ENCODE measurements around the gene CACFD1. TPM values are rescaled to one million over a fixed set of nuclear protein-coding genes. Genes with fewer than 3 reads are reported as not detected.
"Not testable (repeated sequence)": the region's sequence is repeated elsewhere in the genome, so short reads cannot be mapped to it uniquely, and the experiment has no call there.

CACFD1 gene
- total and polyA plus RNA-seq, 9 donors: 11.1 to 21.5 (median 15.3) TPM

DNA sequence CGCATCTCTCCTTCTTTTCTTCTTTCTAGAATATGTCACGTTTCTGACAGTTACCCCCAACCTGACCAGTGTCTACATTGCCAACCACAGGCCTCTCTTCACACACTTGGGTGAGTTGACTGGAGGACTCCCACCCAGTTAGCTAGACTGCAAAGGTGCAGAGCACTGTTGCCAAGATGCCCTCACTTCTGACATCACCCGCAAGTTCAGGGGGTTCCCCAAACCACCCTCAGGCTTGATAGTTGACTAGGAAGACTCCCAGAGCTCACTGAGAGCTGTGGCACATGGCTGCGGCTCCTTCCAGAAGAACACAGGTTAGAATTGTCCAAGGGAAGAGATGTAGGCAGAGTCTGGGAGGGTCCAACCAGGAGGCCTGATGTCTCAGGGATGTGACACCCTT is 20.4 kb upstream of the CACFD1 start:
- Histone ChIP-seq H3K36me3 (ENCODE audit: control insufficient read depth, insufficient read depth, low read length) (no peaks in the 10 kb centered on the region), H3K4me3 (ENCODE audit: low read length) (no peak overlapping the region), H3K27me3 (ENCODE audit: control insufficient read depth, insufficient read depth, low read length) (no peaks in the 10 kb centered on the region), H3K27ac (ENCODE audit: low read length) (no peak overlapping the region), H3K9me3 (replicated peaks; ENCODE audit: control insufficient read depth, low read depth, low read length) (no peaks in the 10 kb centered on the region), H3K4me1 (ENCODE audit: control insufficient read depth, insufficient read depth, low read length) (no peaks in the 10 kb centered on the region)
- WGBS (ENCODE audit: insufficient coverage): 50% methylated on average over 2 of the region's 4 CpGs
- DNase-seq: no peak

DNA sequence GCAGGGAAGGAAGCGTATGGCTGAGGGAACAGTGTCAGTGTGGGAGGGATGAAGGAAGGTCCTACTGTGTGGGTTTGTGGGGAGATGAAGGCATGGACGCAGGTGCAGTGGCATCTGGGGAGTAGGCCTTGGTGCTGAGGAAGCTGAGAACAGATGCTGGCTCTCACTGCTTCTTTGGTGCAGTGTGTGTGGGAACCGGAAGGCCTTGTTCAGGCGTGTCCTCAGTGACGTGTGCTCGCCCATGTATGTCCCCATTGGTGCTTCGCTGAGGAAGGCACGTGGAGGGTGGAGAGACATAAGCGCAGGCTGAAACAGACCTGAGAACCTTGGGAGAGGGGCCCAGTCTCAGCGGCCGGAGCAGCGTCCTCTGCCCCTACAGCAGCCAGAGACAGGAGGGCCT is 18.9 kb upstream of the CACFD1 start:
- no peak overlapping the region for H3K27ac ChIP-seq (ENCODE audit: low read length)
- 80% methylated on average over 12 of the region's 12 CpGs for WGBS (ENCODE audit: insufficient coverage)
- no peak for DNase-seq
- no peaks in the 10 kb centered on the region for H3K4me1 ChIP-seq (ENCODE audit: control insufficient read depth, insufficient read depth, low read length)
- no peaks in the 10 kb centered on the region for H3K27me3 ChIP-seq (ENCODE audit: control insufficient read depth, insufficient read depth, low read length)
- H3K36me3 ChIP-seq (ENCODE audit: control insufficient read depth, insufficient read depth, low read length): no peaks in the 10 kb centered on the region
- H3K4me3 ChIP-seq (ENCODE audit: low read length): no peak overlapping the region
- H3K9me3 ChIP-seq (replicated peaks; ENCODE audit: control insufficient read depth, low read depth, low read length): no peaks in the 10 kb centered on the region

DNA sequence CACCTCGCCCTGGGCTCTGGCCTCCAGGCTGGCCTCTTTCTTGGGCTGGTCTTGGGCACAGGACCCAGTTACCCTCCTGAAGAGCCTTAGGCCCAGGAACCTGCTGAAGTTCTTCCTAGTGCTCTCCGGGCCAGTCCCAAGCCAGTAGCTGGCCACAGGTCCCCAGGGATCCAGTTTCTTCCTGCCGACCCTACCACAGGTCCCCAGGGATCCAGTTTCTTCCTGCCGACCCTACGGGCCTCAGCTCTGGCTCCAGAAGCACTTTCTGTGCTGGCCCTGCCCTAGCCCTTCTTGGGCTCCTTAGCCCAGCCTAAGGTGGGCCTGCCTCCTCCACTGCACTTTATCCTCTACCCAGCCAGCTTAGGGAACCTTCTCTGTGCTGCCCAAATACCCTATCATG is 18.2 kb upstream of the CACFD1 start:
- Histone ChIP-seq H3K27me3 (ENCODE audit: control insufficient read depth, insufficient read depth, low read length) (no peaks in the 10 kb centered on the region), H3K27ac (ENCODE audit: low read length) (no peak overlapping the region), H3K9me3 (replicated peaks; ENCODE audit: control insufficient read depth, low read depth, low read length) (no peaks in the 10 kb centered on the region), H3K4me3 (ENCODE audit: low read length) (no peak overlapping the region), H3K4me1 (ENCODE audit: control insufficient read depth, insufficient read depth, low read length) (no peaks in the 10 kb centered on the region), H3K36me3 (ENCODE audit: control insufficient read depth, insufficient read depth, low read length) (no peaks in the 10 kb centered on the region)
- WGBS (ENCODE audit: insufficient coverage): 39% methylated on average over 5 of the region's 5 CpGs
- no peak for DNase-seq

DNA sequence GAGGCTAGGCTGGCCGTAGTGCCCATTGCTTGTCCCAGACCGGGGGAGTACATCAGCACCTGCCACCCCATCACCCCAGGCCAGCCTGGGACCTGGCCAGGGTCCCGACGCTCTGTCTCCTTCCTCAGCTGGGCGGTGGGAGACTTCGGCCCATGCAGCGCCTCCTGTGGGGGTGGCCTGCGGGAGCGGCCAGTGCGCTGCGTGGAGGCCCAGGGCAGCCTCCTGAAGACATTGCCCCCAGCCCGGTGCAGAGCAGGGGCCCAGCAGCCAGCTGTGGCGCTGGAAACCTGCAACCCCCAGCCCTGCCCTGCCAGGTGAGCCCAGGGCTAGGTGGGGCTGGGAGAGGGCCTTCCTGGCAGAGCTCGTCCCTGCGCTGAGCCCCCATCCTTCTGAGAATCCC is 16.5 kb upstream of the CACFD1 start:
- H3K27me3 ChIP-seq (ENCODE audit: control insufficient read depth, insufficient read depth, low read length): no peaks in the 10 kb centered on the region
- no peak overlapping the region for H3K4me3 ChIP-seq (ENCODE audit: low read length)
- WGBS (ENCODE audit: insufficient coverage): 89% methylated on average over 10 of the region's 15 CpGs
- no peak for DNase-seq
- H3K36me3 ChIP-seq (ENCODE audit: control insufficient read depth, insufficient read depth, low read length): no peaks in the 10 kb centered on the region
- H3K9me3 ChIP-seq (replicated peaks; ENCODE audit: control insufficient read depth, low read depth, low read length): no peaks in the 10 kb centered on the region
- H3K4me1 ChIP-seq (ENCODE audit: control insufficient read depth, insufficient read depth, low read length): no peaks in the 10 kb centered on the region
- H3K27ac ChIP-seq (ENCODE audit: low read length): no peak overlapping the region

DNA sequence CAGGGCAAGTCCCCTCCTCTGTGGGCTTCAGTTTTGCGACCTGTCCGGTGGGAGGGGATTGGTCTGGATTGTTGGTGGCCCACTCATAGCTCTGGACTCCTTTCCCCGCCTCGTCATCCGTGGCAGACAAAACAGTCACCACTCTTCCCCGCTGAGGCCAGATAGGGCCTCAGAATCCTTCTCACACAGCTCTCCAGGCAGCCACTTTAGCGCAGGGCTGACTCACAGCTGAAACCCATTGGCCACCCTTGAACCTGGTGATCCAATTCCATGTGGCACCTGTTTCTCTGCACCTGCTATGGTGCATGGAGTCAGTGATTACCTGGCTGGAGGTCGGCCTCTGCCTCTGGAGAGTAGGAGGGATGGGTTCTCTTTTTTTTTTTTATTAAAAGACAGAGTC is 15.8 kb upstream of the CACFD1 start:
- no peaks in the 10 kb centered on the region for H3K9me3 ChIP-seq (replicated peaks; ENCODE audit: control insufficient read depth, low read depth, low read length)

DNA sequence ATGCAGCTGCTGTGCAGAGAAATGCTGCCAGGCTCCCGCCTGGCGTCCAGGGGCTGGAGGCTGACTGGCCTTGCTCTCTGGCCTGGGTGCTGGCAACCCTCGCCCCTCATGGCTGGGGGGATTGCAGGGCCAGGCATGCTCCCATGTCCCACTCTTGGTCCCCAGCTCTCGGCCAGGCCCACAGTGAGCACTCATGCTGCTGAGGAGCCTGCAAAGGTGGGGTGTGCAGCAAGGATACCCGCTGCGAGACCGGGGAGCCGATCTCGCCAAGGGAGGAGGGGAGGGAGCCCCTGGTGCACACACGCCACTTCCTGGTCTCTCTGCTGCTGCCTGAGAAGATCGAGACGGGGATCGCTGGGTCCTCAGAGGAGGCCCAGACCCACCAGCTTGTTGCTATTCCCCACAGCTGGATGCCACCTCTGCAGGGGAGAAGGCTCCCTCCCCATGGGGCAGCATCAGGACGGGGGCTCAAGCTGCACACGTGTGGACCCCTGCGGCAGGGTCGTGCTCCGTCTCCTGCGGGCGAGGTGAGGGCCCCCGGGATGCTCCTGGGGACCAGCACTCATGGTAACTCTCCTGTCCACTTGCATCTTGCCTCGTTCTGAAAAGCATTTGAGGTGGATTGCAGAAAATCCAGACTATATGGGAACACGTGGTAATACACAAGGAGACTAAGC is 14.3 kb upstream of the CACFD1 start:
- H3K9me3 ChIP-seq (replicated peaks; ENCODE audit: control insufficient read depth, low read depth, low read length): no peaks in the 10 kb centered on the region
- H3K27me3 ChIP-seq (ENCODE audit: control insufficient read depth, insufficient read depth, low read length): no peaks in the 10 kb centered on the region
- H3K4me3 ChIP-seq (ENCODE audit: low read length): no peak overlapping the region
- no peak overlapping the region for H3K27ac ChIP-seq (ENCODE audit: low read length)
- no peaks in the 10 kb centered on the region for H3K36me3 ChIP-seq (ENCODE audit: control insufficient read depth, insufficient read depth, low read length)
- 74% methylated on average over 23 of the region's 23 CpGs for WGBS (ENCODE audit: insufficient coverage)
- no peak for DNase-seq
- H3K4me1 ChIP-seq (ENCODE audit: control insufficient read depth, insufficient read depth, low read length): no peaks in the 10 kb centered on the region

More for the DNA sequence above, 15.8 kb upstream of the CACFD1 start:
- no peaks in the 10 kb centered on the region for H3K27me3 ChIP-seq (ENCODE audit: control insufficient read depth, insufficient read depth, low read length)
- 73% methylated on average over 4 of the region's 8 CpGs for WGBS (ENCODE audit: insufficient coverage)
- DNase-seq: no peak
- no peak overlapping the region for H3K27ac ChIP-seq (ENCODE audit: low read length)
- no peaks in the 10 kb centered on the region for H3K4me1 ChIP-seq (ENCODE audit: control insufficient read depth, insufficient read depth, low read length)
- H3K4me3 ChIP-seq (ENCODE audit: low read length): no peak overlapping the region
- H3K36me3 ChIP-seq (ENCODE audit: control insufficient read depth, insufficient read depth, low read length): no peaks in the 10 kb centered on the region

DNA sequence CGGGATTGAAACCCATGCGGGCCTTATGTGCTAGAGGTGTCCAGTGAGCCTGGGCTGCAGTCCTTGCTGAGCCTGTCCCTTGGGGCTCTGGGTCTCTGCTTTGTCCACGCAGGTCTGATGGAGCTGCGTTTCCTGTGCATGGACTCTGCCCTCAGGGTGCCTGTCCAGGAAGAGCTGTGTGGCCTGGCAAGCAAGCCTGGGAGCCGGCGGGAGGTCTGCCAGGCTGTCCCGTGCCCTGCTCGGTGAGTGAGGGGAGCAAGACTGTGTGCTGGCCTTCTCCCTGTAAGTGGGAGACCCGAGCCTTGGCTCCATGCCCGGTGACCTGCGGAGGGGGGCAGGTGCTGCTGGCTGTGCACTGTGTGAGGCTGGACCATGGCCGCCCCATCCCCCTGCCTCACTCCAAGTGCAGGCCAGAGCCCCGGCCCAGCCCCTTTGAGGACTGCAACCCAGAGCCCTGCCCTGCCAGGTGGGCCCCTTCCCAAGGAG is 11.2 kb upstream of the CACFD1 start:
- H3K4me1 ChIP-seq (ENCODE audit: control insufficient read depth, insufficient read depth, low read length): no peaks in the 10 kb centered on the region
- no peak for DNase-seq
- H3K27me3 ChIP-seq (ENCODE audit: control insufficient read depth, insufficient read depth, low read length): no peaks in the 10 kb centered on the region
- no peaks in the 10 kb centered on the region for H3K9me3 ChIP-seq (replicated peaks; ENCODE audit: control insufficient read depth, low read depth, low read length)
- H3K4me3 ChIP-seq (ENCODE audit: low read length): no peak overlapping the region
- H3K27ac ChIP-seq (ENCODE audit: low read length): no peak overlapping the region
- 68% methylated on average over 8 of the region's 13 CpGs for WGBS (ENCODE audit: insufficient coverage)
- no peaks in the 10 kb centered on the region for H3K36me3 ChIP-seq (ENCODE audit: control insufficient read depth, insufficient read depth, low read length)

DNA sequence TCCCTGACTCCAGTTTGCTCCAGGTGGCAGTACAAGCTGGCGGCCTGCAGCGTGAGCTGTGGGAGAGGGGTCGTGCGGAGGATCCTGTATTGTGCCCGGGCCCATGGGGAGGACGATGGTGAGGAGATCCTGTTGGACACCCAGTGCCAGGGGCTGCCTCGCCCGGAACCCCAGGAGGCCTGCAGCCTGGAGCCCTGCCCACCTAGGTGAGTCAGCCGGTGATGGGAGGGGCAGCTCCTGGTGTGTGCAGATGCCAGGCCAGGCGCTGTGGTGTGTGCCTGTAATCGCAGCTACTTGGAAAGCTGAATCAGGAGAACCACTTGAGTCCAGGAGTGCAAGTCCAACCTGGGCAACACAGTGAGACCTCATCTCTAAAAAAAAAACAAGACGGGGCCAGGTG is 10.0 kb upstream of the CACFD1 start:
- H3K36me3 ChIP-seq (ENCODE audit: control insufficient read depth, insufficient read depth, low read length): no peaks in the 10 kb centered on the region
- H3K9me3 ChIP-seq (replicated peaks; ENCODE audit: control insufficient read depth, low read depth, low read length): no peaks in the 10 kb centered on the region
- WGBS (ENCODE audit: insufficient coverage): 91% methylated on average over 11 of the region's 12 CpGs
- H3K27ac ChIP-seq (ENCODE audit: low read length): no peak overlapping the region
- DNase-seq: no peak
- no peaks in the 10 kb centered on the region for H3K27me3 ChIP-seq (ENCODE audit: control insufficient read depth, insufficient read depth, low read length)
- H3K4me3 ChIP-seq (ENCODE audit: low read length): no peak overlapping the region
- H3K4me1 ChIP-seq (ENCODE audit: control insufficient read depth, insufficient read depth, low read length): no peaks in the 10 kb centered on the region

DNA sequence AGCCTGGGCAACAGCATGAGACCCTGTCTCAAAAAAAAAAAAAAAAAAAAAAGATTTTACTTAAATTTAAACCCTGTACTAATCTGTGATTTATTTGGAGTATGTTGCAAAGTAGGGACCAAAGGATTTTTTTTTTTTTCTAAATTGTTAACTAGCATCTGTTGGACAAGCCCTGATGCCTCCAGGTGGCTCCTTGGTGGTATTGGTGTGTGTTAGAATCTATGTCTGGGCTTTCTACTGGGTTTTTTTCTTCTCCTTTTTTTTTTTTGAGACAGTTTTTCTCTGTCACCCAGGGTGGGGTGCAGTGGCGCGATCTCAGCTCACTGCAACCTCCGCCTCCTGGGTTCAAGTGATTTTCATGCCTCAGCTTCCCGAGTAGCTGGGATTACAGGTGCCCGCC is 7.9 kb upstream of the CACFD1 start:
- not testable (repeated sequence) for H3K27me3 ChIP-seq (ENCODE audit: control insufficient read depth, insufficient read depth, low read length); H3K4me1 ChIP-seq (ENCODE audit: control insufficient read depth, insufficient read depth, low read length); H3K9me3 ChIP-seq (replicated peaks; ENCODE audit: control insufficient read depth, low read depth, low read length); DNase-seq; H3K36me3 ChIP-seq (ENCODE audit: control insufficient read depth, insufficient read depth, low read length); H3K4me3 ChIP-seq (ENCODE audit: low read length); H3K27ac ChIP-seq (ENCODE audit: low read length)
- 100% methylated on average over 3 of the region's 5 CpGs for WGBS (ENCODE audit: insufficient coverage)

DNA sequence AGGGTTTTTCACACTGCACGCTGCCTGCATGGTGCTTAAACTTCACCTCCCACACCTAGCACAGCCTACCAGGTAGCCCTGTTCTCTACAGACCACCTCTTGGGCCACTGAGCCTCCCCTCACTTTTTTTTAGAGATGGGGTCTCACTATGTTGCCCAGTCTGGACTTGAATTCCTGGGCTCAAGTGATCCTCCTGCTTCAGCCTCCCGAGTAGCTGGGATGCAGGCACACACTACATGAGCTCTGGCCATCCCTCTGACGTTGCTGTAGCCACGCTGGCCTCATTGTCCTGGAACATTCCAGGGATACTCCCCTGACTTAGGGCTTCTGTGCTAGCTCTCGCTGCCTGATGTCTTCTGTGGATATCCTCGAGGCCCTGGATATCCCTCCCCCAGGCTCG is 7.2 kb upstream of the CACFD1 start:
- no peak for DNase-seq
- Histone ChIP-seq H3K4me3 (ENCODE audit: low read length) (no peak overlapping the region), H3K27ac (ENCODE audit: low read length) (no peak overlapping the region), H3K4me1 (ENCODE audit: control insufficient read depth, insufficient read depth, low read length) (no peaks in the 10 kb centered on the region), H3K9me3 (replicated peaks; ENCODE audit: control insufficient read depth, low read depth, low read length) (no peaks in the 10 kb centered on the region), H3K36me3 (ENCODE audit: control insufficient read depth, insufficient read depth, low read length) (peaks cover 8% of the 10 kb centered on the region), H3K27me3 (ENCODE audit: control insufficient read depth, insufficient read depth, low read length) (no peaks in the 10 kb centered on the region)
- WGBS (ENCODE audit: insufficient coverage): 86% methylated on average over 6 of the region's 7 CpGs

DNA sequence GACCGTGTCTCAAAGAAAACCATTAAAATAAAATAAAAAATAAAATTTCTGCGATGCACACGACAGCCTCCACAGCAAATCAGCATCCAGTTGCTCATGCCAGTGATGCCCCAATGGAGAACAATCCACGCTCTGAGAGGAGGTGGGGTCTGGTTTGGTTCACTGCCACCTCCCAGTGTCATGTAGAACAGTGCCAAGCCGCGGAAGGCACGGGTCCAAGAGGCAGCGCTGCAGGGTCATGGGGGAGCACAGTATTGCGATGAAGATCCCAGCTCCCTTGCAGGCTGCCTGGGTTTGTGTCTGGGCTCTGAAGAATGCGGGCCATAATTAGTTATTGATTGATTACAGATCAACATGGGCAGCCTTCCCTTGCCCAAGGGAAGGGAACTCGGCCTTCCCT is 6.1 kb upstream of the CACFD1 start:
- Histone ChIP-seq H3K9me3 (replicated peaks; ENCODE audit: control insufficient read depth, low read depth, low read length) (no peaks in the 10 kb centered on the region), H3K4me1 (ENCODE audit: control insufficient read depth, insufficient read depth, low read length) (no peaks in the 10 kb centered on the region), H3K36me3 (ENCODE audit: control insufficient read depth, insufficient read depth, low read length) (peaks cover 8% of the 10 kb centered on the region), H3K27me3 (ENCODE audit: control insufficient read depth, insufficient read depth, low read length) (peaks cover 2% of the 10 kb centered on the region), H3K4me3 (ENCODE audit: low read length) (no peak overlapping the region), H3K27ac (ENCODE audit: low read length) (no peak overlapping the region)
- 58% methylated on average over 7 of the region's 11 CpGs for WGBS (ENCODE audit: insufficient coverage)
- no peak for DNase-seq
